RWPE1 (cell line): Measurements from ENCODE around the gene ZNF143.
"Not testable (repeated sequence)": the region's sequence is repeated elsewhere in the genome, so short reads cannot be mapped to it uniquely, and the experiment has no call there.

Source experiments
- CTCF ChIA-PET: fragments of 350-600 bp; sonication (Branson Sonifier 250); formaldehyde crosslinking; extraction: SDS; loops from one replicate; lab custom pipeline; 2021; lab: Yijun Ruan, JAX
- POLR2A ChIA-PET: fragments of 400-600 bp; formaldehyde crosslinking; extraction: SDS; loops from one replicate; lab custom pipeline; 2020; ENCODE audit warnings: antibody characterized with exemption; ENCODE audit not compliant: low non-redundant PET; lab: Yijun Ruan, JAX
- DNase-seq: peaks from one replicate; pipeline ENCODE4 v3.0.0; 2012; ENCODE audit warnings: low spot score
- H3K27ac ChIP-seq: fragments of 450-650 bp; 2 replicates; pipeline ENCODE4 v1.5.1; 2017
- TF ChIP-seq, protein P1 (sequence below): fragments of 450-650 bp; conservative IDR thresholded peaks from 2 replicates; pipeline ENCODE4 v1.5.1; 2017; ENCODE audit warnings: low read depth, mild to moderate bottlenecking

Gene ZNF143

GRCh38 chr11:9460322-9461062 lies at the start of gene ZNF143:
TSS of gene ZNF143 (plus strand) at chr11:9461012. CDS start at chr11:9471309, 10,297 bp downstream.
- DNase-seq = peak; percentile 98
- TF ChIP-seq, protein P1, sequence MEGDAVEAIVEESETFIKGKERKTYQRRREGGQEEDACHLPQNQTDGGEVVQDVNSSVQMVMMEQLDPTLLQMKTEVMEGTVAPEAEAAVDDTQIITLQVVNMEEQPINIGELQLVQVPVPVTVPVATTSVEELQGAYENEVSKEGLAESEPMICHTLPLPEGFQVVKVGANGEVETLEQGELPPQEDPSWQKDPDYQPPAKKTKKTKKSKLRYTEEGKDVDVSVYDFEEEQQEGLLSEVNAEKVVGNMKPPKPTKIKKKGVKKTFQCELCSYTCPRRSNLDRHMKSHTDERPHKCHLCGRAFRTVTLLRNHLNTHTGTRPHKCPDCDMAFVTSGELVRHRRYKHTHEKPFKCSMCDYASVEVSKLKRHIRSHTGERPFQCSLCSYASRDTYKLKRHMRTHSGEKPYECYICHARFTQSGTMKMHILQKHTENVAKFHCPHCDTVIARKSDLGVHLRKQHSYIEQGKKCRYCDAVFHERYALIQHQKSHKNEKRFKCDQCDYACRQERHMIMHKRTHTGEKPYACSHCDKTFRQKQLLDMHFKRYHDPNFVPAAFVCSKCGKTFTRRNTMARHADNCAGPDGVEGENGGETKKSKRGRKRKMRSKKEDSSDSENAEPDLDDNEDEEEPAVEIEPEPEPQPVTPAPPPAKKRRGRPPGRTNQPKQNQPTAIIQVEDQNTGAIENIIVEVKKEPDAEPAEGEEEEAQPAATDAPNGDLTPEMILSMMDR = no peak
- H3K27ac ChIP-seq = peak within 1 kb of the TSS; percentile 100
- CTCF ChIA-PET = interaction anchor here (0.5 to 1.0 kb wide), 4 partner anchors 46 to 457 kb away, joined by 3 to 4 read pairs (median 3); partner anchors contain the start of gene NRIP3
- POLR2A ChIA-PET = interaction anchor here (0.6 to 1.4 kb wide), 6 partner anchors 12 to 189 kb away, joined by 3 to 7 read pairs (median 4); partner anchors contain the start of gene WEE1

DNA sequence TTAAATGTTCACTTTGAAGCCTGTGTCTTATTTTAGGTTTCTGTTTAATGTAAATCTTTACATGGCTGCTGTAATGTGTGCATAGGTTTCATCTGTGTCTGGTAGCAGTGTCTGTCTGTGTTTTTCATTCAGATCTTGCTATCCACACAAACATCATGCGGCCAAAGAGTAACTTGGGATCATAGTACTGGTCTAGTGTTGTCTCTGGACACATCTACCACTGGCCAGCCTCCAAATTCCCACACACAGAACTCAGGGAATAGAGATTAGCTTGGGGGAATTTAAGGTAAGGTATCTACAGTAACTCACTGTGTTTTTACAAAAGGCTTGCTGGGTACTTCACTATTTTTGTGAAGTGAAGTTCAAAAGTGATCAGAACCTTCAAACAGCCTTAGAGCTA lies 32.1 kb upstream of the ZNF143 start:
- DNase-seq = no peak
- POLR2A ChIA-PET = no interaction called here
- TF ChIP-seq, protein P1 = no peak
- CTCF ChIA-PET = no interaction called here
- H3K27ac ChIP-seq = no peak overlapping the region

DNA sequence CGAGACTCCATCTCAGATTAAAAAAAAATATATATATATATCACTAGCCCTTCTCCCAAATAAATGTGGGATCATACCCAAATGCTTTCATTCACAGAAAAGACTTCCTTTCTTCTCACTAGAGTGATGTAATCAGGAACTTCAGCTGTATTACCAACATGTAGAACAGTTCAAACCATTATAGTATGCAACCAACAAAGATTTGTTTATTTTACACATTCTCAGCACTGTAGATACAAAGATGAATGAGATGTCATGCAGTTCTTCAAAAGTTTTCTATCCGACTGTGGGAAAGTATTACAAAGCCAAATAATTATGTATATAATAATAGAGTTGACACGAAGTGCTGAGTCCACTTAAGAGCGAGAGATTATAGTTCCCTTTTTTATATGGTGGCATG lies 22.2 kb upstream of the ZNF143 start:
- DNase-seq = no peak
- H3K27ac ChIP-seq = no peak overlapping the region
- ChIA-PET CTCF (no interaction called here), POLR2A (interaction anchor here (0.6 kb wide), 1 partner anchor 750 kb away, joined by 4 read pairs; no protein-coding TSS in a partner anchor)
- TF ChIP-seq, protein P1 = no peak

DNA sequence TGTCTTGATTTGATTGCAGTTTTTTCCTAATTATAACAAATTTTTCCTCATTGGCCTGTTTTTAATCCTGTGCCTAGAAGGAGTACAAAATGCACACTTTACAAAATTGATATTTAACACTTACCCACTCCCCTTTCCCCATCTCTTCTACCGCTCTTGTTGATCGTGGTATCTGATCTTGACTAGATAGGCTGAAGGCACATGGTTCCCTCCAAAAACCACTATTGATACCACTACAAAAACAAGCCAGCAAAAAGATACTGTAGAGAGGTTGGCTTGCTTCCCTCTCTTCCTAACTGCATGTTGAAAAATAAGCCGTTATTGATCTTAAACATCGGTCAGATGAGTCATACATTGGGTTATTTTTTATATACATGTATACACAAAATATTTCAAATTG lies 14.6 kb upstream of the ZNF143 start:
- TF ChIP-seq, protein P1 = no peak
- ChIA-PET POLR2A (no interaction called here), CTCF (no interaction called here)
- DNase-seq = no peak
- H3K27ac ChIP-seq = no peak overlapping the region

DNA sequence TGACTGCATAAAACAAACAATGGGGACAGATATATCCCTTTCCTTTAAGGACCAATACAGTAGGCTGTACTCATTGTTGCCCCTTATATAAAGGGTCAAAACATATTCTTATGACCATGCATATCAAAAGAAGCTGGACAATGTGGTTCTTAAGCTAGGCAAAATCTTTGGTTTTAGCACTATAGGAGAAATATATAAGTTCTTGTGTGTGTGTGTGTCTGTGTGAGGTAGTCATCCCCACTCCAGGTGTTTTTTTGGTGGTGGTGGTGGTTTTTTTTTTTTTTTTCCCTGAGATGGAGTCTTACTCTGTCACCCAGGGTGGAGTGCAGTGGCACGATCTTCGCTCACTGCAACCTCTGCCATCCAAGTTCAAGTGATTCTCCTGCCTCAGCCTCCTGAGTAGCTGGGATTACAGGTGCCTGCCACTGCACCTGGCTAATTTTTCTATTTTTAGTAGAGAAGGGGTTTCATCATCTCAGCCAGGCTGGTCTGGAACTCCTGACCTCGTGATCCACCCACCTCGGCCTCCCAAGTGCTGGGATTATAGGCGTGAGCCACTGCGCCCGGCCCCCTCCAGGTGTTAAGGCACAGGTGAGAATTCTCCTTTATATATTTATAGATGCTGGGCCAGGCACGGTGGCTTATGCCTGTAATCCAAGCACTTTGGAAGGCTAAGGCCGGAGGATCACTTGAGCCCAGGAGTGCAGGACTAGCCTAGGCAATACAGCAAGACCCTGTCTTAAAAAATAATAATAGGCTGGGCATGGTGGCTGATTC lies 12.0 kb upstream of the ZNF143 start:
- no peak for DNase-seq
- ChIA-PET CTCF (no interaction called here), POLR2A (interaction anchor here (0.7 kb wide), 1 partner anchor 199 kb away, joined by 3 read pairs; no protein-coding TSS in a partner anchor)
- TF ChIP-seq, protein P1 = no peak
- no peak overlapping the region; the same call in 1 of the 2 replicates for H3K27ac ChIP-seq

GRCh38 chr11:9452023-9452422 lies 8.8 kb upstream of the ZNF143 start:
- CTCF ChIA-PET, POLR2A ChIA-PET, H3K27ac ChIP-seq, DNase-seq: not testable (repeated sequence)
